Adipose tissue (tissue), 3 donors: Measurements from ENCODE around the gene ZNF207. TPM values are rescaled to one million over a fixed set of nuclear protein-coding genes. Genes with fewer than 3 reads are reported as not detected.
"Not testable (repeated sequence)": the region's sequence is repeated elsewhere in the genome, so short reads cannot be mapped to it uniquely, and the experiment has no call there.

Source experiments
- H3K27ac ChIP-seq: one replicate; pipeline ENCODE4 v1.5.1; 2013; ENCODE audit warnings: low read depth, low read length
- WGBS, 3 donors: extraction: QIAGEN DNeasy Blood & Tissue Kit; methylation state at CpG; one replicate each; pipeline ENCODE4 v1.1.7; 2013; 5-methylcytosine and 5-hydroxymethylcytosine counted together
- polyA plus RNA-seq, 3 donors: library from polyadenylated mRNA; stranded (reverse); fragments of 200-250 nt; gene quantifications; one replicate each; pipeline ENCODE4 v1.2.3, GENCODE V29; 2013
- donor health status: healthy with polysubstance abuse.
- donor health status: Bipolar disorder and iron deficiency.
- donor health status: healthy.

The ZNF207 gene
- polyA plus RNA-seq, result 10 to 100 TPM; 40.3 to 85.6 (median 56.7) TPM

GRCh38 chr17:32349854-32350665, at the start of gene ZNF207:
ZNF207 (plus strand) TSS chr17:32350157; CDS start chr17:32350286, 129 bp downstream.
- peak within 1 kb of the TSS; percentile 97 for H3K27ac ChIP-seq
- 0 to 1% (median 0%) methylated on average over 47 of the region's 47 CpGs for WGBS, 3 donors

- 85 to 93% (median 91%) methylated on average over 4 of the region's 4 CpGs for WGBS, 3 donors
These were observed 47.9 kb upstream of the ZNF207 start for GRCh38 chr17:32302037-32302436.

GRCh38 chr17:32302860-32303649, 46.9 kb upstream of the ZNF207 start:
- no peak overlapping the region for H3K27ac ChIP-seq
- 69 to 90% (median 84%) methylated on average over 10 of the region's 10 CpGs for whole genome bisulfite sequencing, 3 donors

More at GRCh38 chr17:32302037-32302436, 47.9 kb upstream of the ZNF207 start:
- H3K27ac ChIP-seq, result no peak overlapping the region

- H3K27ac ChIP-seq, result no peak overlapping the region
- 53 to 66% (median 57%) methylated on average over 2 of the region's 2 CpGs for WGBS, 3 donors
These were observed 46.1 kb upstream of the ZNF207 start for GRCh38 chr17:32303781-32304288.

GRCh38 chr17:32305049-32305448, 44.9 kb upstream of the ZNF207 start:
- 76 to 89% (median 77%) methylated on average over 9 of the region's 9 CpGs for WGBS, 3 donors
- no peak overlapping the region for H3K27ac ChIP-seq

- WGBS, 3 donors, result 45 to 66% (median 46%) methylated on average over 4 of the region's 4 CpGs
- no peak overlapping the region for H3K27ac ChIP-seq
These were observed 42.3 kb upstream of the ZNF207 start for GRCh38 chr17:32307658-32308057.

GRCh38 chr17:32311028-32311536, 38.9 kb upstream of the ZNF207 start:
- H3K27ac ChIP-seq, result no peak overlapping the region
- WGBS, 3 donors, result 25 to 37% (median 25%) methylated on average over 9 of the region's 9 CpGs

- WGBS, 3 donors, result 74 to 81% (median 80%) methylated on average over 9 of the region's 9 CpGs
- no peak overlapping the region for H3K27ac ChIP-seq
These were observed 35.3 kb upstream of the ZNF207 start for GRCh38 chr17:32314636-32315035.

- H3K27ac ChIP-seq, result no peak overlapping the region
- WGBS, 3 donors, result 78 to 90% (median 88%) methylated on average over 8 of the region's 8 CpGs
These were observed 34.8 kb upstream of the ZNF207 start for GRCh38 chr17:32315171-32315570.

GRCh38 chr17:32316653-32317052, 33.3 kb upstream of the ZNF207 start:
- 92 to 95% (median 95%) methylated on average over 5 of the region's 5 CpGs for WGBS, 3 donors
- H3K27ac ChIP-seq, result not testable (repeated sequence)

- H3K27ac ChIP-seq, result no peak overlapping the region
- WGBS, 3 donors, result 85 to 91% (median 89%) methylated on average over 4 of the region's 4 CpGs
These were observed 32.6 kb upstream of the ZNF207 start for GRCh38 chr17:32317353-32317752.

GRCh38 chr17:32318071-32318470, 31.9 kb upstream of the ZNF207 start:
- WGBS, 3 donors, result 87 to 96% (median 95%) methylated on average over 7 to 8 of the region's 8 CpGs
- no peak overlapping the region for H3K27ac ChIP-seq

GRCh38 chr17:32319548-32319905, 30.4 kb upstream of the ZNF207 start:
- H3K27ac ChIP-seq, result no peak overlapping the region
- WGBS, 3 donors, result 14 to 21% (median 14%) methylated on average over 5 of the region's 5 CpGs

- WGBS, 3 donors, result 80 to 93% (median 90%) methylated on average over 6 of the region's 6 CpGs
- H3K27ac ChIP-seq, result not testable (repeated sequence)
These were observed 29.9 kb upstream of the ZNF207 start for GRCh38 chr17:32320080-32320479.

GRCh38 chr17:32320847-32321246, 29.1 kb upstream of the ZNF207 start:
- 93 to 96% (median 96%) methylated on average over 15 of the region's 15 CpGs for WGBS, 3 donors

GRCh38 chr17:32323046-32323445, 26.9 kb upstream of the ZNF207 start:
- WGBS, 3 donors, result 80 to 96% (median 84%) methylated on average over 10 of the region's 10 CpGs
- H3K27ac ChIP-seq, result no peak overlapping the region

More at GRCh38 chr17:32320847-32321246, 29.1 kb upstream of the ZNF207 start:
- H3K27ac ChIP-seq, result no peak overlapping the region

GRCh38 chr17:32323811-32324491, 26.0 kb upstream of the ZNF207 start:
- no peak overlapping the region for H3K27ac ChIP-seq
- WGBS, 3 donors, result 23 to 39% (median 28%) methylated on average over 11 of the region's 11 CpGs

GRCh38 chr17:32327911-32328310, 22.0 kb upstream of the ZNF207 start:
- WGBS, 3 donors, result 93 to 100% (median 96%) methylated on average over 1 of the region's 1 CpG
- H3K27ac ChIP-seq, result no peak overlapping the region
